ENCODE data around the gene SSTR3. TPM values are rescaled to one million over a fixed set of nuclear protein-coding genes. Genes with fewer than 3 reads are reported as not detected.
A peak's percentile ranks its signal among the peaks of the same experiment; 100 is the strongest.

Gene SSTR3
- total and polyA plus RNA-seq, 2 of the 13 experiments (the other 11 are each of a cell fraction or from before 2014, with no cell fraction given), result 0.08 to 0.64 TPM

- TF ChIP-seq, protein P1, sequence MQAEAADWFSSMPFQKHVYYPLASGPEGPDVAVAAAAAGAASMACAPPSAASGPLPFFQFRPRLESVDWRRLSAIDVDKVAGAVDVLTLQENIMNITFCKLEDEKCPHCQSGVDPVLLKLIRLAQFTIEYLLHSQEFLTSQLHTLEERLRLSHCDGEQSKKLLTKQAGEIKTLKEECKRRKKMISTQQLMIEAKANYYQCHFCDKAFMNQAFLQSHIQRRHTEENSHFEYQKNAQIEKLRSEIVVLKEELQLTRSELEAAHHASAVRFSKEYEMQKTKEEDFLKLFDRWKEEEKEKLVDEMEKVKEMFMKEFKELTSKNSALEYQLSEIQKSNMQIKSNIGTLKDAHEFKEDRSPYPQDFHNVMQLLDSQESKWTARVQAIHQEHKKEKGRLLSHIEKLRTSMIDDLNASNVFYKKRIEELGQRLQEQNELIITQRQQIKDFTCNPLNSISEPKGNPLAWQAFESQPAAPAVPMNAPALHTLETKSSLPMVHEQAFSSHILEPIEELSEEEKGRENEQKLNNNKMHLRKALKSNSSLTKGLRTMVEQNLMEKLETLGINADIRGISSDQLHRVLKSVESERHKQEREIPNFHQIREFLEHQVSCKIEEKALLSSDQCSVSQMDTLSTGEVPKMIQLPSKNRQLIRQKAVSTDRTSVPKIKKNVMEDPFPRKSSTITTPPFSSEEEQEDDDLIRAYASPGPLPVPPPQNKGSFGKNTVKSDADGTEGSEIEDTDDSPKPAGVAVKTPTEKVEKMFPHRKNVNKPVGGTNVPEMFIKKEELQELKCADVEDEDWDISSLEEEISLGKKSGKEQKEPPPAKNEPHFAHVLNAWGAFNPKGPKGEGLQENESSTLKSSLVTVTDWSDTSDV (CRISPR knock-in tag; IDR thresholded peaks at IDR 0.05), result no peak
- no peak for TF ChIP-seq RFX3 (CRISPR knock-in tag; IDR thresholded peaks at IDR 0.05)
- TF ChIP-seq ZNF256 (CRISPR knock-in tag; conservative IDR thresholded peaks at IDR 0.05), result no peak
- TF ChIP-seq CSRNP2 (CRISPR knock-in tag; conservative IDR thresholded peaks at IDR 0.05; ENCODE audit: low read depth), result no peak
- TF ChIP-seq ZNF672 (CRISPR knock-in tag; IDR thresholded peaks at IDR 0.05), result no peak
- peak; percentile 94 for TF ChIP-seq HNF4A (CRISPR knock-in tag; IDR thresholded peaks at IDR 0.05)
- no peak for TF ChIP-seq ZNF138 (CRISPR knock-in tag; IDR thresholded peaks at IDR 0.05; ENCODE audit: low read depth)
- peak; percentile 66 for TF ChIP-seq ZNF687 (CRISPR knock-in tag; IDR thresholded peaks at IDR 0.05)
- TF ChIP-seq, protein P2, sequence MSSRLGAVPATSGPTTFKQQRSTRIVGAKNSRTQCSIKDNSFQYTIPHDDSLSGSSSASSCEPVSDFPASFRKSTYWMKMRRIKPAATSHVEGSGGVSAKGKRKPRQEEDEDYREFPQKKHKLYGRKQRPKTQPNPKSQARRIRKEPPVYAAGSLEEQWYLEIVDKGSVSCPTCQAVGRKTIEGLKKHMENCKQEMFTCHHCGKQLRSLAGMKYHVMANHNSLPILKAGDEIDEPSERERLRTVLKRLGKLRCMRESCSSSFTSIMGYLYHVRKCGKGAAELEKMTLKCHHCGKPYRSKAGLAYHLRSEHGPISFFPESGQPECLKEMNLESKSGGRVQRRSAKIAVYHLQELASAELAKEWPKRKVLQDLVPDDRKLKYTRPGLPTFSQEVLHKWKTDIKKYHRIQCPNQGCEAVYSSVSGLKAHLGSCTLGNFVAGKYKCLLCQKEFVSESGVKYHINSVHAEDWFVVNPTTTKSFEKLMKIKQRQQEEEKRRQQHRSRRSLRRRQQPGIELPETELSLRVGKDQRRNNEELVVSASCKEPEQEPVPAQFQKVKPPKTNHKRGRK (CRISPR knock-in tag; IDR thresholded peaks at IDR 0.05), result no peak
- TF ChIP-seq MYC (CRISPR knock-in tag; IDR thresholded peaks at IDR 0.05; ENCODE audit: borderline replicate concordance), result peak; percentile 30; the same call in 1 of the 2 replicates
- peak; percentile 1 for TF ChIP-seq SRSF1 (optimal IDR thresholded peaks at IDR 0.05; ENCODE audit: low read depth, low read length)
- TF ChIP-seq TSC22D2 (CRISPR knock-in tag; IDR thresholded peaks at IDR 0.05; ENCODE audit: borderline replicate concordance), result no peak
- TF ChIP-seq MEIS1 (CRISPR knock-in tag; IDR thresholded peaks at IDR 0.05; ENCODE audit: borderline replicate concordance), result 0 out of 2 replicates have a peak, but pooled peaks have one; percentile 74
- TF ChIP-seq MAFF (IDR thresholded peaks at IDR 0.05; ENCODE audit: low read depth, low read length), result no peak
- TF ChIP-seq SRSF4 (IDR thresholded peaks at IDR 0.05; ENCODE audit: low read depth, low read length, poor library complexity, severe bottlenecking), result no peak
- TF ChIP-seq NKX3-1 (CRISPR knock-in tag; IDR thresholded peaks at IDR 0.05), result no peak
- TF ChIP-seq, protein P3, sequence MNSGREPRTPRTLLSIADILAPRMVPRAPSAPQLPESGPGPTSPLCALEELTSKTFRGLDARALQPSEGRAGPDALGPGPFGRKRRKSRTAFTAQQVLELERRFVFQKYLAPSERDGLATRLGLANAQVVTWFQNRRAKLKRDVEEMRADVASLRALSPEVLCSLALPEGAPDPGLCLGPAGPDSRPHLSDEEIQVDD (CRISPR knock-in tag; IDR thresholded peaks at IDR 0.05; ENCODE audit: borderline replicate concordance), result no peak
Measured at GRCh38 chr22:37196539-37197450, 15.5 kb downstream of the SSTR3 start (continued).
